Fibroblast of gingiva (primary cell): Measurements from ENCODE around the gene NOX5.

Source experiments
- DNase-seq: peaks from one replicate; pipeline ENCODE4 v3.0.0-alpha.2; 2011; ENCODE audit warnings: low read depth

Gene NOX5

GRCh38 chr15:69081310-69082004, 67.0 kb downstream of the NOX5 start:
- DNase-seq, result no peak

GRCh38 chr15:69082021-69082502, 67.6 kb downstream of the NOX5 start:
- no peak for DNase-seq

GRCh38 chr15:69082554-69082953, 68.1 kb downstream of the NOX5 start:
- DNase-seq, result no peak

- no peak for DNase-seq
Measured at GRCh38 chr15:69084404-69085030, 70.0 kb downstream of the NOX5 start.

GRCh38 chr15:69085325-69086081, 71.0 kb downstream of the NOX5 start:
- DNase-seq, result no peak

- no peak for DNase-seq
Measured at GRCh38 chr15:69086427-69087204, 72.1 kb downstream of the NOX5 start.

- no peak for DNase-seq
Measured at GRCh38 chr15:69087366-69087976, 73.0 kb downstream of the NOX5 start.

GRCh38 chr15:69088300-69088965, 73.9 kb downstream of the NOX5 start:
- DNase-seq, result no peak

- DNase-seq, result no peak
Measured at GRCh38 chr15:69089258-69089657, 74.8 kb downstream of the NOX5 start.

- peak; percentile 35 for DNase-seq
Measured at GRCh38 chr15:69090197-69090948, 75.9 kb downstream of the NOX5 start.

- DNase-seq, result no peak
Measured at GRCh38 chr15:69091654-69092053, 77.2 kb downstream of the NOX5 start.

- DNase-seq, result no peak
Measured at GRCh38 chr15:69092159-69092558, 77.7 kb downstream of the NOX5 start.

GRCh38 chr15:69093127-69093526, 78.6 kb downstream of the NOX5 start:
- no peak for DNase-seq

- no peak for DNase-seq
Measured at GRCh38 chr15:69093614-69094013, 79.1 kb downstream of the NOX5 start.

GRCh38 chr15:69094124-69094921, 79.8 kb downstream of the NOX5 start:
- no peak for DNase-seq

GRCh38 chr15:69095274-69095673, 80.8 kb downstream of the NOX5 start:
- DNase-seq, result no peak

- DNase-seq, result no peak
Measured at GRCh38 chr15:69096196-69096595, 81.7 kb downstream of the NOX5 start.

GRCh38 chr15:69096626-69097025, 82.1 kb downstream of the NOX5 start:
- no peak for DNase-seq

GRCh38 chr15:69098771-69099170, 84.3 kb downstream of the NOX5 start:
- DNase-seq, result no peak

- DNase-seq, result no peak
Measured at GRCh38 chr15:69099941-69100340, 85.4 kb downstream of the NOX5 start.
